Uterus (tissue), 4 donors: ENCODE data around the gene CACNA1A. TPM values are rescaled to one million over a fixed set of nuclear protein-coding genes. Genes with fewer than 3 reads are reported as not detected.

Experiments
- DNase-seq, 2 donors: peaks; one replicate each; pipeline ENCODE4 v3.0.0-alpha.2; 2019 to 2020
- H3K27ac ChIP-seq, 2 donors: fragments of 200-600 bp; sonication (generic); 1 replicate in 1 of 2; 2 replicates in 1 of 2; pipeline ENCODE4 v1.5.1; 2016 to 2018
- H3K27me3 ChIP-seq, 2 donors: fragments of 200-600 bp; sonication (generic); one replicate each; pipeline ENCODE4 v1.5.1; 2018 to 2019; ENCODE audit warnings: control low read depth in 1 of 2
- H3K36me3 ChIP-seq, 2 donors: fragments of 200-600 bp; sonication (generic); one replicate each; pipeline ENCODE4 v1.5.1; 2019; ENCODE audit warnings: control low read depth in 1 of 2
- H3K4me1 ChIP-seq, 2 donors: fragments of 200-600 bp; sonication (generic); one replicate each; pipeline ENCODE4 v1.5.1; 2018 to 2019; ENCODE audit warnings: control low read depth in 1 of 2
- H3K4me3 ChIP-seq, 2 donors: fragments of 200-600 bp; sonication (generic); 1 replicate in 1 of 2; 2 replicates in 1 of 2; pipeline ENCODE4 v1.5.1; 2018 to 2019; ENCODE audit warnings: mild to moderate bottlenecking in 1 of 2
- H3K9me3 ChIP-seq, 2 donors: fragments of 200-600 bp; sonication (generic); one replicate each; pipeline ENCODE4 v1.5.1; 2019; ENCODE audit warnings: control low read depth in 1 of 2
- CTCF ChIP-seq, 4 experiments: fragments of 200-600 bp in 2 of 4; fragments of 450-650 bp in 2 of 4; sonication (generic) in 2 of 4; IDR thresholded peaks; one replicate each; pipeline ENCODE4 v1.5.1; 2016 to 2019; ENCODE audit warnings: antibody characterized with exemption in 4 of 4, mild to moderate bottlenecking in 2 of 4, moderate library complexity in 1 of 4
- POLR2A ChIP-seq, 2 donors: fragments of 450-650 bp; IDR thresholded peaks; one replicate each; pipeline ENCODE4 v1.6.1; 2016; ENCODE audit warnings: antibody characterized with exemption in 2 of 2, mild to moderate bottlenecking in 1 of 2, moderate library complexity in 1 of 2
- intact Hi-C: fragments of 100-400 bp; cut with DNase I; formaldehyde crosslinking; loops from one replicate; pipeline ENCODE4 v1.15.1; 2023; ENCODE audit warnings: low total_unique reads
- total RNA-seq, 4 donors: library from RNA; depleted of rRNA in 3 of 4; stranded (reverse); fragments of >200 nt in 3 of 4; gene quantifications; one replicate each; pipeline versions ENCODE4 v1.1.0 to v1.2.4, GENCODE V29; 2014 to 2023
- donor health status: DM: yes; HTN: yes; CAD: no.

CACNA1A gene
- total RNA-seq, 4 donors from 2014 or later, result 0.77 to 5.8 (median 0.96) TPM

GRCh38 chr19:13210339-13210775 is 295.9 kb downstream of the CACNA1A start:
- no peaks in the 10 kb centered on the region for H3K36me3 ChIP-seq
- H3K27ac ChIP-seq, result no peak overlapping the region
- DNase-seq, result no peak
- no peak overlapping the region for H3K4me3 ChIP-seq
- no peaks in the 10 kb centered on the region for H3K27me3 ChIP-seq
- no peaks in the 10 kb centered on the region for H3K4me1 ChIP-seq
- no peak for TF ChIP-seq POLR2A (IDR thresholded peaks at IDR 0.05)
- no peak for TF ChIP-seq CTCF (IDR thresholded peaks at IDR 0.05)
- intact Hi-C loops, result no loop called here
- H3K9me3 ChIP-seq, result no peaks in the 10 kb centered on the region

DNA sequence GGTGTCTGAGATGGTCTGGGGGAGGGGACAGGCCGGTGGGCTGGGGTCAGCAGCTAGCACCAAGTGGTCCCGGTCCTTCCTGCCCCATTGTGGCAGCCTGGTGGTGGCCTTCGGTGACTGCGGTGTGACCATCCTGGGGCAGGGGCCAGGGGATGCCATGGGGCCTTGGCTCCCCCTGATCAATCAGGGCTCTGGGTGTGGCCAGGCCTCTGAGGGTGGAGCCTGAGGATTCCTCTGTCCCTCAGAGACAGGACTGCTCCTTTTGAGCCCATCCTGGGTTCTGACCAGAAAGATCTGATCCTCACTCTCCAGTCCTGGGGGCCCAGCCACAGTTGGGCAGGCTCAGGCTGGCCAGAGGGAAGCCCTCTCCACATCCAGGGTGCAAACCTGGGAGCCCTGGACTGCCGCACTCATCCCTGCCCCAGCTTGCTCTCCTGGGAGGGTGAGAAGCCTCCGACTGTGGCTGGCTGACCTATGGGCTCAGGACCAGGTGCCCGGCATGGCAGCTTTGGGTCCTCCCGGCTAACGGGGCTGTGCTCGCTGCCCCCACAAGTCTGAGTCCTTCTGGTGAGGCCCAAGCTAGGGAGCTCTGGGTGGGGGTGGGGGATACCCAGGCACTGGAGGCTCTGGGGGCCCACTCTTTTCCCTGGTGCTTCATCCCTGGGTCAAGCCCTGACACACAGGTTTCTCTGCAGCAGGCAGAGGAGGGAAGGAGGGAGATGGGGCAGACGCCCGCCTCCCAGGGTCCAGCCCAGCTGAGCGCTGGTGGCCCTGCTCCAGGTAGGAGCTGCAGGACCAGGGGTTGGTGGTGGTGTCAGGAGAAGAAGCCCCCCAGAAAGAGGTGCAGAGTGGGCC is 296.6 kb downstream of the CACNA1A start:
- intact Hi-C loops, result no loop called here

GRCh38 chr19:13208672-13209483 is 297.4 kb downstream of the CACNA1A start:
- Histone ChIP-seq H3K27me3 (no peaks in the 10 kb centered on the region), H3K36me3 (no peaks in the 10 kb centered on the region), H3K4me1 (no peaks in the 10 kb centered on the region), H3K4me3 (peak overlapping the region; percentile 36 to 37), H3K9me3 (no peaks in the 10 kb centered on the region), H3K27ac (peak overlapping the region; percentile 86 to 89)
- TF ChIP-seq POLR2A (IDR thresholded peaks at IDR 0.05) (no peak), CTCF (IDR thresholded peaks at IDR 0.05) (no peak)
- intact Hi-C loops, result no loop called here
- DNase-seq, result peak in 1 of 2 donors; percentile 23

More for the DNA sequence above, 296.6 kb downstream of the CACNA1A start:
- H3K4me3 ChIP-seq, result no peak overlapping the region
- no peak for DNase-seq
- no peaks in the 10 kb centered on the region for H3K9me3 ChIP-seq
- H3K27me3 ChIP-seq, result no peaks in the 10 kb centered on the region
- no peak overlapping the region for H3K27ac ChIP-seq
- no peaks in the 10 kb centered on the region for H3K4me1 ChIP-seq
- TF ChIP-seq CTCF (IDR thresholded peaks at IDR 0.05), result no peak
- TF ChIP-seq POLR2A (IDR thresholded peaks at IDR 0.05), result no peak
- no peaks in the 10 kb centered on the region for H3K36me3 ChIP-seq

DNA sequence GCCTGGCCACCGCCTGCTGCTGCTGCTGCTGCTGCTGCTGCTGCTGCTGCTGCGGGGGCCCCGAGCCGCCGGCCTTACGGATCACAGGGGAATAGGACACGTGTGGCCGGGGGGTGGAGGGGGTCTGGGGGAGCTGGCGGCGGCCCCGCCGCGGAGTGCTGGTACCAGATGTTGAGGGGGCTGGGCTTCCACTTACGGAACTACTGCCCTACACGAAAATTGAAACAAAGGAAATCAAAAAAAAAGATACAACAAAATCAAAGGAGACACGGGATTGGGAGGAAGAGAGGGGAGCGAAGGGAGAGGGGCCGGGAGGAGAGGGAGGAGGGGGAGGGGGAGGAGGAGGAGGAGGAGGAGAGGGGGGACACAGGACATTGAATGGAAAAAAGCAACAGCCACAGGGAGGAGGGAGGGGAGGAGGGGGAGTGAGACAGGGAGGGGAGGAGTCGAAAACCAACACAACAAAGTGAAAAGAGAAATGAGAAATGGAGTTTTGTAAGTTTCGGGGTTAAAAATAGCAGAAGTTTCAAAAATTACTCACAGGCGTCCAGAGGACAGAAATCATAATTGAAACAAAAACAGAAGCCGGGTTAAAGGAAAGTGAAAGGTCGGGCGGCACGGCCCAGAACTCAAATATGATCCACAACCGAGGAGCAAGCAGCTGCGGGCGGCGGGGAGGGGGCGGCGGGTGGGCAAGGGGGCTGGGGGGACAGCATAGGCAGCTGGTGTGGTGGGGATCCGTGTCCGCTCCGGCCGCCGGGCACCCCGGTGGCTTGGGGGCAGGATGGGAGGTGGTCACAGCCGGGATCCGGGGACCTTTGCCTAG is 298.2 kb downstream of the CACNA1A start:
- no peaks in the 10 kb centered on the region for H3K4me1 ChIP-seq
- peak overlapping the region; percentile 86 to 89 for H3K27ac ChIP-seq
- H3K36me3 ChIP-seq, result no peaks in the 10 kb centered on the region
- H3K27me3 ChIP-seq, result no peaks in the 10 kb centered on the region
- no peaks in the 10 kb centered on the region for H3K9me3 ChIP-seq
- intact Hi-C loops, result no loop called here
- peak overlapping the region; percentile 36 to 37 for H3K4me3 ChIP-seq
- peak; percentile 61 to 79 for DNase-seq
- TF ChIP-seq POLR2A (IDR thresholded peaks at IDR 0.05), result no peak
- no peak for TF ChIP-seq CTCF (IDR thresholded peaks at IDR 0.05)
